CD4-positive, alpha-beta T cell (primary cell): ENCODE results near the gene MTHFR. TPM values are rescaled to one million over a fixed set of nuclear protein-coding genes. Genes with fewer than 3 reads are reported as not detected.

Experiments
- ATAC-seq: fragments of 200-7000 bp; cut with Tn5 transposase; one replicate; pipeline ENCODE4 v1.10.0; 2022; ENCODE audit warnings: mild to moderate bottlenecking; ENCODE audit not compliant: poor library complexity
- CTCF ChIA-PET: fragments of 350-600 bp; sonication (Branson Sonifier 250); formaldehyde crosslinking; loops from one replicate; lab custom pipeline; 2021; ENCODE audit warnings: antibody characterized with exemption, inconsistent platforms; lab: Charles Lee
- POLR2A ChIA-PET: fragments of 350-600 bp; sonication (Branson Sonifier 250); formaldehyde crosslinking; loops from one replicate; lab custom pipeline; 2021; ENCODE audit warnings: antibody characterized with exemption, inconsistent platforms; lab: Charles Lee
- DNase-seq, 14 experiments: peaks; one replicate each; pipeline ENCODE4 v3.0.0-alpha.2; 2013 to 2020; ENCODE audit warnings: mixed read lengths in 2 of 14
- H3K27ac ChIP-seq, 2 donors: one replicate each; pipeline versions ENCODE4 v1.5.1 to v1.7.0; 2013; ENCODE audit warnings: low read length in 2 of 2, low read depth in 1 of 2, mild to moderate bottlenecking in 1 of 2
- H3K27me3 ChIP-seq, 2 experiments: 1 replicate in 1 of 2; 2 replicates in 1 of 2; pipeline versions ENCODE4 v1.6.1 to v1.7.0; 2013; ENCODE audit warnings: low read length in 2 of 2, control low read depth in 1 of 2, mild to moderate bottlenecking in 1 of 2, moderate library complexity in 1 of 2; ENCODE audit not compliant: insufficient read depth in 2 of 2, control insufficient read depth in 1 of 2
- H3K36me3 ChIP-seq: one replicate; pipeline ENCODE4 v1.6.1; 2013; ENCODE audit warnings: low read length, control low read depth; ENCODE audit not compliant: insufficient read depth
- H3K4me1 ChIP-seq: one replicate; pipeline ENCODE4 v1.6.1; 2013; ENCODE audit warnings: low read length, control low read depth; ENCODE audit not compliant: insufficient read depth
- H3K4me3 ChIP-seq: one replicate; pipeline ENCODE4 v1.5.1; 2013; ENCODE audit warnings: mild to moderate bottlenecking, low read length, moderate library complexity
- H3K9me3 ChIP-seq, 2 experiments: 1 replicate in 1 of 2; 2 replicates in 1 of 2; pipeline versions ENCODE4 v1.6.1 to v1.7.0; 2013; ENCODE audit warnings: low read length in 2 of 2, mild to moderate bottlenecking in 2 of 2, control low read depth in 1 of 2, moderate library complexity in 1 of 2; ENCODE audit not compliant: control insufficient read depth in 1 of 2, insufficient read depth in 1 of 2
- H3K27ac Mint-ChIP-seq: one replicate; pipeline ENCODE4 v1.8.0; 2020; ENCODE audit warnings: mixed read lengths
- H3K27me3 Mint-ChIP-seq: one replicate; pipeline ENCODE4 v1.8.0; 2021; ENCODE audit warnings: mixed read lengths
- H3K36me3 Mint-ChIP-seq: one replicate; pipeline ENCODE4 v1.8.0; 2021; ENCODE audit warnings: low read depth, mixed read lengths
- H3K4me1 Mint-ChIP-seq: one replicate; pipeline ENCODE4 v1.8.0; 2021; ENCODE audit warnings: low read depth, mixed read lengths
- H3K4me3 Mint-ChIP-seq: one replicate; pipeline ENCODE4 v1.8.0; 2020; ENCODE audit warnings: mild to moderate bottlenecking, mixed read lengths
- H3K9me3 Mint-ChIP-seq: one replicate; pipeline ENCODE4 v1.8.0; 2020; ENCODE audit warnings: mixed read lengths
- CTCF ChIP-seq: fragments of 200-600 bp; IDR thresholded peaks from one replicate; pipeline ENCODE4 v1.8.0; 2022; ENCODE audit warnings: antibody characterized with exemption, mild to moderate bottlenecking
- intact Hi-C, 2 experiments: fragments of 100-400 bp; cut with DNase I in 1 of 2; cut with micrococcal nuclease in 1 of 2; formaldehyde crosslinking; loops; one replicate each; pipeline versions ENCODE4 v1.15.1 to v1.9.0; 2023 to 2025; cut with DNase I, micrococcal nuclease
- total RNA-seq, 174 experiments: library from RNA in 2 of 174; stranded (reverse) in 2 of 174; gene quantifications; one replicate each; pipeline ENCODE4 v1.2.3 and lab custom pipeline; 2021 to 2026

MTHFR gene
- total RNA-seq, 2 experiments from 2014 or later: 30.8 to 31.3 TPM

- DNase-seq (no peak), ATAC-seq (no peak)
- ChIA-PET POLR2A (no interaction called here), CTCF (interaction anchor here (0.7 kb wide), 1 partner anchor 28 kb away, joined by 3 read pairs; no protein-coding TSS in a partner anchor)
- H3K4me3 ChIP-seq: no peak overlapping the region
- H3K27me3 ChIP-seq: no peaks in the 10 kb centered on the region
- Mint-ChIP-seq H3K36me3 (peaks cover 71% of the 10 kb centered on the region), H3K27ac (no peak overlapping the region), H3K4me3 (no peak overlapping the region), H3K27me3 (no peaks in the 10 kb centered on the region), H3K9me3 (no peaks in the 10 kb centered on the region), H3K4me1 (no peaks in the 10 kb centered on the region)
- H3K36me3 ChIP-seq: peaks cover 69% of the 10 kb centered on the region
- intact Hi-C loops: no loop called here
- no peak overlapping the region for H3K27ac ChIP-seq
- TF ChIP-seq CTCF: no peak
- peaks cover 7% of the 10 kb centered on the region for H3K4me1 ChIP-seq
- H3K9me3 ChIP-seq: no peaks in the 10 kb centered on the region
Measured at GRCh38 chr1:11796036-11796828, 9.5 kb downstream of the MTHFR start.

- H3K9me3 Mint-ChIP-seq: no peaks in the 10 kb centered on the region
- DNase-seq (no peak), ATAC-seq (no peak)
- TF ChIP-seq CTCF: no peak
- H3K4me1 ChIP-seq: no peaks in the 10 kb centered on the region
- ChIA-PET CTCF (no interaction called here), POLR2A (no interaction called here)
- intact Hi-C loops: no loop called here
- H3K27ac ChIP-seq: no peak overlapping the region
- peaks cover 65% of the 10 kb centered on the region for H3K36me3 ChIP-seq
- H3K27me3 Mint-ChIP-seq: no peaks in the 10 kb centered on the region
- no peaks in the 10 kb centered on the region for H3K27me3 ChIP-seq
- no peak overlapping the region for H3K27ac Mint-ChIP-seq
- peaks cover 71% of the 10 kb centered on the region for H3K36me3 Mint-ChIP-seq
- no peaks in the 10 kb centered on the region for H3K4me1 Mint-ChIP-seq
- H3K9me3 ChIP-seq: no peaks in the 10 kb centered on the region
- H3K4me3 ChIP-seq: no peak overlapping the region
- H3K4me3 Mint-ChIP-seq: no peak overlapping the region
Measured at GRCh38 chr1:11795238-11795890, 10.4 kb downstream of the MTHFR start.

GRCh38 chr1:11794446-11795237, 11.1 kb downstream of the MTHFR start:
- no peaks in the 10 kb centered on the region for H3K4me1 Mint-ChIP-seq
- Histone ChIP-seq H3K4me1 (no peaks in the 10 kb centered on the region), H3K27ac (no peak overlapping the region), H3K9me3 (no peaks in the 10 kb centered on the region), H3K4me3 (no peak overlapping the region), H3K36me3 (peaks cover 66% of the 10 kb centered on the region), H3K27me3 (no peaks in the 10 kb centered on the region)
- H3K4me3 Mint-ChIP-seq: no peak overlapping the region
- no peak for TF ChIP-seq CTCF
- no peak for ATAC-seq
- POLR2A ChIA-PET: interaction anchor here (1.0 kb wide), 1 partner anchor 9 kb away, joined by 3 read pairs; no protein-coding TSS in a partner anchor
- intact Hi-C loops: no loop called here
- H3K27me3 Mint-ChIP-seq: no peaks in the 10 kb centered on the region
- no peaks in the 10 kb centered on the region for H3K9me3 Mint-ChIP-seq
- no peak for DNase-seq
- CTCF ChIA-PET: no interaction called here
- H3K27ac Mint-ChIP-seq: no peak overlapping the region
- peaks cover 64% of the 10 kb centered on the region for H3K36me3 Mint-ChIP-seq
